NB4 (cell line): Measurements from ENCODE around the gene LRRN1.

ENCODE experiments used
- TF ChIP-seq, protein P1 (sequence below): IDR thresholded peaks from one replicate; pipeline ENCODE4 v1.5.1; 2012; ENCODE audit warnings: low read depth, low read length
- TF ChIP-seq, protein P2 (sequence below): IDR thresholded peaks from 2 replicates; pipeline ENCODE4 v1.6.1; 2011; ENCODE audit warnings: low read depth, low read length

DNA sequence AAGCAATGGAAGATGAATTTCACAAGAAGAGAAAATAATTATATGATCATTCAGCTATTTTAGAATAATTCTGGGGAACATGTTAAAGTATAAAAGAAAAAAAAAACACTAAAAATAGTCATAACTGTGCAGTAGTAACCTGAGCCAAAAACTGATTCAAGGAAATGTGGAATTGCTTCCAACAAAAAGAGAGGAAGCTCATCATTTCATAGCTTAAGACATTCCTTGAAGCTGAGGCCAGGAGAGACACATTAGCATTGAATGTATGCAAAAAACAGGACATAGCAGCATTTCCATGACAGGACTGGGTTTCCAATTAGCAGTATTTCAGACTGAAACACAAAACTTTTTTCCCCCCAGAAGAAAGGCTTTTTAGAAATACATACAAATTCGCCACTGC, 27.7 kb upstream of the LRRN1 start:
- TF ChIP-seq, protein P1, sequence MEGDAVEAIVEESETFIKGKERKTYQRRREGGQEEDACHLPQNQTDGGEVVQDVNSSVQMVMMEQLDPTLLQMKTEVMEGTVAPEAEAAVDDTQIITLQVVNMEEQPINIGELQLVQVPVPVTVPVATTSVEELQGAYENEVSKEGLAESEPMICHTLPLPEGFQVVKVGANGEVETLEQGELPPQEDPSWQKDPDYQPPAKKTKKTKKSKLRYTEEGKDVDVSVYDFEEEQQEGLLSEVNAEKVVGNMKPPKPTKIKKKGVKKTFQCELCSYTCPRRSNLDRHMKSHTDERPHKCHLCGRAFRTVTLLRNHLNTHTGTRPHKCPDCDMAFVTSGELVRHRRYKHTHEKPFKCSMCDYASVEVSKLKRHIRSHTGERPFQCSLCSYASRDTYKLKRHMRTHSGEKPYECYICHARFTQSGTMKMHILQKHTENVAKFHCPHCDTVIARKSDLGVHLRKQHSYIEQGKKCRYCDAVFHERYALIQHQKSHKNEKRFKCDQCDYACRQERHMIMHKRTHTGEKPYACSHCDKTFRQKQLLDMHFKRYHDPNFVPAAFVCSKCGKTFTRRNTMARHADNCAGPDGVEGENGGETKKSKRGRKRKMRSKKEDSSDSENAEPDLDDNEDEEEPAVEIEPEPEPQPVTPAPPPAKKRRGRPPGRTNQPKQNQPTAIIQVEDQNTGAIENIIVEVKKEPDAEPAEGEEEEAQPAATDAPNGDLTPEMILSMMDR = no peak
- TF ChIP-seq, protein P2, sequence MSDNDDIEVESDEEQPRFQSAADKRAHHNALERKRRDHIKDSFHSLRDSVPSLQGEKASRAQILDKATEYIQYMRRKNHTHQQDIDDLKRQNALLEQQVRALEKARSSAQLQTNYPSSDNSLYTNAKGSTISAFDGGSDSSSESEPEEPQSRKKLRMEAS = no peak
